Osteoblast (primary cell): ENCODE results near the gene CDHR1. TPM values are rescaled to one million over a fixed set of nuclear protein-coding genes. Genes with fewer than 3 reads are reported as not detected.
"Not testable (repeated sequence)": the region's sequence is repeated elsewhere in the genome, so short reads cannot be mapped to it uniquely, and the experiment has no call there.

Experiments
- DNase-seq: peaks from one replicate; pipeline ENCODE4 v3.0.0; 2011; ENCODE audit warnings: low spot score, mixed read lengths; ENCODE audit not compliant: insufficient read length; ENCODE audit errors: missing footprints
- H2AFZ ChIP-seq: 2 replicates; pipeline ENCODE4 v1.6.0; 2011; ENCODE audit warnings: mild to moderate bottlenecking, low read length
- H3K27ac ChIP-seq: 2 replicates; pipeline ENCODE4 v1.5.1; 2011; ENCODE audit warnings: mild to moderate bottlenecking, low read depth, low read length, moderate library complexity
- H3K27me3 ChIP-seq: 2 replicates; pipeline ENCODE4 v1.6.0; 2012; ENCODE audit warnings: mild to moderate bottlenecking, control low read depth, inconsistent platforms, low read length, moderate library complexity; ENCODE audit not compliant: insufficient read depth
- H3K36me3 ChIP-seq: 2 replicates; pipeline ENCODE4 v1.5.1; 2011; ENCODE audit warnings: mild to moderate bottlenecking, low read length, control low read depth, moderate library complexity; ENCODE audit not compliant: insufficient read depth
- H3K4me1 ChIP-seq: 2 replicates; pipeline ENCODE4 v1.5.1; 2011; ENCODE audit warnings: mild to moderate bottlenecking, low read length, control low read depth, moderate library complexity; ENCODE audit not compliant: insufficient read depth
- H3K4me2 ChIP-seq: 2 replicates; pipeline ENCODE4 v1.6.0; 2011; ENCODE audit warnings: mild to moderate bottlenecking, low read length; ENCODE audit not compliant: insufficient read depth
- H3K4me3 ChIP-seq: fragments of 200-600 bp; sonication (generic); 3 replicates; pipeline ENCODE4 v1.5.1; 2012; ENCODE audit warnings: mild to moderate bottlenecking, low read length, inconsistent platforms; ENCODE audit not compliant: insufficient read depth
- H3K79me2 ChIP-seq: 2 replicates; pipeline ENCODE4 v1.6.0; 2012; ENCODE audit warnings: mild to moderate bottlenecking, low read length, control low read depth, inconsistent platforms; ENCODE audit not compliant: insufficient read depth
- H3K9me3 ChIP-seq: 2 replicates; pipeline ENCODE4 v1.5.1; 2011; ENCODE audit warnings: low read depth, low read length, control low read depth
- H4K20me1 ChIP-seq: 2 replicates; pipeline ENCODE4 v1.6.0; 2012; ENCODE audit warnings: mild to moderate bottlenecking, low read length, control low read depth; ENCODE audit not compliant: insufficient read depth
- total RNA-seq: library from RNA; depleted of rRNA; stranded (reverse); fragments of >200 nt; gene quantifications from 2 replicates; pipeline ENCODE4 v1.2.3, GENCODE V29; 2012
- TF ChIP-seq, protein P1 (sequence below): IDR thresholded peaks from 2 replicates; pipeline ENCODE4 v1.5.1; 2011; ENCODE audit warnings: mild to moderate bottlenecking, low read depth, low read length, moderate library complexity; ENCODE audit errors: extremely low read depth

The CDHR1 gene
- total RNA-seq, 1 donor: under 0.01 TPM

DNA sequence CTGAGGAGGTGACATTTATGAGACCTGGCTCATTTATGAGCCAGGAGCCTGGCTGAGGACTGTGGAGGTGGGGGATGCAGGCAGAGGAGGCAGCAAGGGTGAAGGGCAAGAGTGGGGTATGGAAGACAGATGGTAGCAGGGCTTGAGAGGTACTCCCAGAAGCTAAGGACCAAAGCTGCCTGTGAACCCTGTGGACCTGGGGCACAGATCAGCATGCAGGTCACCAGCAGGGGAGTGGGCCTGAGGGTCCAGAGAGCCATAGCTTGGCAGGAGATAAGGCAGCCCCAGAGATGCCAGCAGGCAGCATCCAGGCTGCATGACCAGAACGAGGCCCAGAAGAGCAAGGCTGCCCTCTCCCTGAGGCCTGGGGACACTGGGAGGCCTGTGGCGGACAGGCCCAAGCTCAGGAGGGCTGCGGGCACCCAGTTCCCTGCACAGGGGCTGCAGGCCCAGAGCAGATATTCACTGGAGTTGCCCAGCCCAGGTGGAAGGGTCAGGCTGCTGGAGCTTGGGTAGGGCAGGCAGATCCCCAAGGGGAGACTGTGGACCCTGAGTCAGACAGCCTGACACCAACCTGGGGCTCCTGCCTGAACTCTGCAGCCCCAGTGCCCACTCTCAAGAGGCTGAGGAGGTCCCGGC lies 17.4 kb upstream of the CDHR1 start:
- no peaks in the 10 kb centered on the region for H3K79me2 ChIP-seq
- H3K27me3 ChIP-seq: no peaks in the 10 kb centered on the region
- no peaks in the 10 kb centered on the region for H3K36me3 ChIP-seq
- TF ChIP-seq, protein P1, sequence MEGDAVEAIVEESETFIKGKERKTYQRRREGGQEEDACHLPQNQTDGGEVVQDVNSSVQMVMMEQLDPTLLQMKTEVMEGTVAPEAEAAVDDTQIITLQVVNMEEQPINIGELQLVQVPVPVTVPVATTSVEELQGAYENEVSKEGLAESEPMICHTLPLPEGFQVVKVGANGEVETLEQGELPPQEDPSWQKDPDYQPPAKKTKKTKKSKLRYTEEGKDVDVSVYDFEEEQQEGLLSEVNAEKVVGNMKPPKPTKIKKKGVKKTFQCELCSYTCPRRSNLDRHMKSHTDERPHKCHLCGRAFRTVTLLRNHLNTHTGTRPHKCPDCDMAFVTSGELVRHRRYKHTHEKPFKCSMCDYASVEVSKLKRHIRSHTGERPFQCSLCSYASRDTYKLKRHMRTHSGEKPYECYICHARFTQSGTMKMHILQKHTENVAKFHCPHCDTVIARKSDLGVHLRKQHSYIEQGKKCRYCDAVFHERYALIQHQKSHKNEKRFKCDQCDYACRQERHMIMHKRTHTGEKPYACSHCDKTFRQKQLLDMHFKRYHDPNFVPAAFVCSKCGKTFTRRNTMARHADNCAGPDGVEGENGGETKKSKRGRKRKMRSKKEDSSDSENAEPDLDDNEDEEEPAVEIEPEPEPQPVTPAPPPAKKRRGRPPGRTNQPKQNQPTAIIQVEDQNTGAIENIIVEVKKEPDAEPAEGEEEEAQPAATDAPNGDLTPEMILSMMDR: no peak
- H3K27ac ChIP-seq: no peak overlapping the region
- H2AFZ ChIP-seq: no peak overlapping the region
- DNase-seq: peak; percentile 44
- no peak overlapping the region for H3K4me2 ChIP-seq
- H3K9me3 ChIP-seq: no peaks in the 10 kb centered on the region
- H3K4me3 ChIP-seq: no peak overlapping the region
- H4K20me1 ChIP-seq: no peaks in the 10 kb centered on the region
- no peaks in the 10 kb centered on the region for H3K4me1 ChIP-seq

GRCh38 chr10:84177541-84178141 lies 16.7 kb upstream of the CDHR1 start:
- H3K27ac ChIP-seq: no peak overlapping the region
- H3K9me3 ChIP-seq: no peaks in the 10 kb centered on the region
- H3K4me2 ChIP-seq: no peak overlapping the region
- no peak overlapping the region for H3K4me3 ChIP-seq
- DNase-seq: no peak
- no peaks in the 10 kb centered on the region for H3K4me1 ChIP-seq
- no peaks in the 10 kb centered on the region for H3K79me2 ChIP-seq
- no peaks in the 10 kb centered on the region for H3K27me3 ChIP-seq
- TF ChIP-seq, protein P1: no peak
- no peaks in the 10 kb centered on the region for H4K20me1 ChIP-seq
- H2AFZ ChIP-seq: no peak overlapping the region
- no peaks in the 10 kb centered on the region for H3K36me3 ChIP-seq

GRCh38 chr10:84178160-84178609 lies 16.2 kb upstream of the CDHR1 start:
- DNase-seq: no peak
- Histone ChIP-seq H3K36me3 (no peaks in the 10 kb centered on the region), H4K20me1 (no peaks in the 10 kb centered on the region), H3K27me3 (no peaks in the 10 kb centered on the region), H3K4me2 (no peak overlapping the region), H3K79me2 (no peaks in the 10 kb centered on the region), H3K27ac (no peak overlapping the region), H2AFZ (no peak overlapping the region), H3K4me3 (no peak overlapping the region), H3K9me3 (no peaks in the 10 kb centered on the region), H3K4me1 (no peaks in the 10 kb centered on the region)
- TF ChIP-seq, protein P1: no peak

DNA sequence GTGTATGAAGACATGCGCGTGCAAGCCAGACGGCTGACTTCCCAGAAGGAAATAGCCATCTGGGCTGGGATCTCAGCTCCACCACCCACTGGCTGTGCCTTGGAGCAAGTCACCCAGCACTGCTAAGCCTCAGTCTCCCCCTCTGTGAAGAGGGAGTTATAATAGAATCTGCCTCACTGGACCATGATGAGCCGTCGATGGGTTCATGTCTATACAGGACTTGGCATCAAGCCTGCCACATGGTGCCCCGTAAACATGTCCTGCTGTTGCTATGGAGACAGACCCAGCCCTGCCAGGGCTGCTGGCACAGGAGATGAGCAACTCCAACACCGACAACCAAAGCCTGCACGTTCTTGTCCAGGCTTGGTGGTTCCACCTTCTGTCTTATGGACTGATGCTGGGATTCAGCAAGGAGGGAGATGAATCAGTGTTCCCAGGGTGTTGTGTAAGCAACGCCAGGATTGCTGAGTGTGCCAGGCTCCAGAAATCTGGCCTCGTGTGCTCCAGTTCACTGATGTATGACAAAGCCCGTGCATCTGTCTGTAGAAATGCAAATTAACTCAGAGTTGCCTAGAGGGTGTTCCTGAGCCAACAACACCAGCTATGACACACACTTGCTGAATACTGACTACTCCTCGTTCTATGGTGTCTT lies 15.2 kb upstream of the CDHR1 start:
- Histone ChIP-seq H3K9me3 (no peaks in the 10 kb centered on the region), H3K4me1 (no peaks in the 10 kb centered on the region), H4K20me1 (no peaks in the 10 kb centered on the region), H3K36me3 (no peaks in the 10 kb centered on the region), H3K27ac (no peak overlapping the region), H3K27me3 (no peaks in the 10 kb centered on the region), H3K79me2 (no peaks in the 10 kb centered on the region), H2AFZ (no peak overlapping the region), H3K4me3 (no peak overlapping the region), H3K4me2 (no peak overlapping the region)
- TF ChIP-seq, protein P1: no peak
- peak; percentile 81 for DNase-seq

DNA sequence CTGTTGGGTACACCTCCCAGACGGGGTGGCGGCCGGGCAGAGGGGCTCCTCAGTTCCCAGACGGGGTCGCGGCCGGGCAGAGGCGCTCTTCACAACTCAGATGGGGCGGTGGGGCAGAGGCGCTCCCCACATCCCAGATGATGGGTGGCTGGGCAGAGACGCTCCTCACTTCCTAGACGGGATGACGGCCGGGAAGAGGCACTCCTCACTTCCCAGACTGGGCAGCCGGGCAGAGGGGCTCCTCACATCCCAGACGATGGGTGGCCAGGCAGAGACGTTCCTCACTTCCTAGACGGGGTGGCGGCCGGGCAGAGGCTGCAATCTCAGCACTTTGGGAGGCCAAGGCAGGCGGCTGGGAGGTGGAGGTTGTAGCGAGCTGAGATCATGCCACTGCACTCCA lies 14.0 kb upstream of the CDHR1 start:
- not testable (repeated sequence) for H3K4me2 ChIP-seq, H3K27me3 ChIP-seq, H3K27ac ChIP-seq, DNase-seq, H2AFZ ChIP-seq, H3K4me3 ChIP-seq, H3K36me3 ChIP-seq, H4K20me1 ChIP-seq, H3K4me1 ChIP-seq, H3K79me2 ChIP-seq, H3K9me3 ChIP-seq
